Fibroblast of mammary gland (primary cell): ENCODE measurements around the gene KRT7.

ENCODE experiments used
- DNase-seq: peaks from one replicate; pipeline ENCODE4 v3.0.0-alpha.2; 2010; ENCODE audit warnings: low read depth
- H3K4me3 ChIP-seq: 2 replicates; pipeline ENCODE4 v1.5.1; 2011; ENCODE audit warnings: low read depth, mild to moderate bottlenecking, low read length, moderate library complexity; ENCODE audit not compliant: control insufficient read depth
- CTCF ChIP-seq: conservative IDR thresholded peaks from 2 replicates; pipeline ENCODE4 v1.5.1; 2011; ENCODE audit warnings: low read depth, low read length, inconsistent platforms; ENCODE audit not compliant: control insufficient read depth, insufficient read depth

KRT7 gene

GRCh38 chr12:52252728-52253343, 19.8 kb downstream of the KRT7 start:
- H3K4me3 ChIP-seq, result no peak overlapping the region
- DNase-seq, result no peak
- no peak for TF ChIP-seq CTCF

- H3K4me3 ChIP-seq, result no peak overlapping the region
- TF ChIP-seq CTCF, result no peak
- DNase-seq, result no peak
Observed at GRCh38 chr12:52253391-52254179, 20.5 kb downstream of the KRT7 start.

- no peak overlapping the region for H3K4me3 ChIP-seq
- DNase-seq, result no peak
- no peak for TF ChIP-seq CTCF
Observed at GRCh38 chr12:52254180-52254964, 21.3 kb downstream of the KRT7 start.

GRCh38 chr12:52254965-52255751, 22.1 kb downstream of the KRT7 start:
- no peak for DNase-seq
- no peak for TF ChIP-seq CTCF
- H3K4me3 ChIP-seq, result no peak overlapping the region

- no peak for DNase-seq
- H3K4me3 ChIP-seq, result no peak overlapping the region
- TF ChIP-seq CTCF, result no peak
Observed at GRCh38 chr12:52255926-52256583, 23.0 kb downstream of the KRT7 start.

- no peak for TF ChIP-seq CTCF
- no peak overlapping the region for H3K4me3 ChIP-seq
- DNase-seq, result no peak
Observed at GRCh38 chr12:52256584-52256935, 23.5 kb downstream of the KRT7 start.
